AG04449 (cell line): ENCODE results near the gene BCAS3.
"Not testable (repeated sequence)": the region's sequence is repeated elsewhere in the genome, so short reads cannot be mapped to it uniquely, and the experiment has no call there.

ENCODE experiments used
- CTCF ChIA-PET: fragments of 350-600 bp; formaldehyde crosslinking; extraction: SDS; loops from one replicate; lab custom pipeline; 2021; ENCODE audit warnings: antibody characterized with exemption; lab: Yijun Ruan, JAX
- POLR2A ChIA-PET: fragments of 400-600, 350-600 bp; formaldehyde crosslinking; extraction: SDS; loops from one replicate; lab custom pipeline; 2020; ENCODE audit warnings: antibody characterized with exemption, inconsistent platforms; lab: Yijun Ruan, JAX
- DNase-seq: peaks from one replicate; pipeline ENCODE4 v3.0.0-alpha.2; 2010; ENCODE audit warnings: low read depth, low spot score
- H3K4me3 ChIP-seq: 2 replicates; pipeline ENCODE4 v1.5.1; 2011; ENCODE audit warnings: low read depth, mild to moderate bottlenecking, control low read depth, low read length
- TF ChIP-seq, protein P1 (sequence below): IDR thresholded peaks from one replicate; pipeline ENCODE4 v1.5.1; 2011; ENCODE audit warnings: mild to moderate bottlenecking, moderate library complexity, low read length, control low read depth, inconsistent platforms; ENCODE audit not compliant: insufficient read depth; ENCODE audit errors: missing control alignments

Gene BCAS3

DNA sequence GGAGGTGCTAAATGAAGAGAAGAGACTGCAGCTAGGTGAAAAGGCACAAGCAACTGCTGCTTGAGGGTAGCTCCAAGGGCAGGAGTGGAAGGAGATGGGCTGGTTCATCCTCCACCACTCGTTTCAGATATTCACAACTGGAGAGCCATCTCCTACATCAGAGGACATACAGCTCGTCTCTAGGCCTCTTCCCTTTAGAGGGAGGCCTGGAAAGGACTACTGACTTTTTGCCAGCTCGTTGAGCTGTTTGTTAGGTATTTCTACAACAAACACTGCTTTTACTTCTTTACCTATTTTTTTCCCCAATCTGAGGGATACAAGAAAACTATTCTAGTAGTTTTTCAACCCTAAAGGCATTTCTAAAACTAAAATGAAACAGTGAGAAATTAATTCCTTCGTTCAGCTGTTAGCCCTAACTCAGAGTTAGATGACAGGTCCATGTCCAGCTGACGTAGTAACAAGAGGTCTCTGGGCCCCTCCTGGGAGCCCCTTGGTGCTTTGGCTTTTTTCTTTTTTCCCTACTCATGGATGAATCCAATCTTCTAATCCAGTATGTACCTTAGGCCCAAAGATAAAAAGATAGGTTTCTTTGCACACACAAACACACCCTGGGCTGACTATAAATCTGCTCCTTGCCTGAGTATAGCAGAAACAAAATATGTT, 674.2 kb downstream of the BCAS3 start:
- ChIA-PET CTCF (interaction anchor here (0.8 to 1.8 kb wide), 5 partner anchors 13 to 632 kb away, joined by 3 to 6 read pairs (median 4); no protein-coding TSS in a partner anchor), POLR2A (no interaction called here)
- TF ChIP-seq, protein P1, sequence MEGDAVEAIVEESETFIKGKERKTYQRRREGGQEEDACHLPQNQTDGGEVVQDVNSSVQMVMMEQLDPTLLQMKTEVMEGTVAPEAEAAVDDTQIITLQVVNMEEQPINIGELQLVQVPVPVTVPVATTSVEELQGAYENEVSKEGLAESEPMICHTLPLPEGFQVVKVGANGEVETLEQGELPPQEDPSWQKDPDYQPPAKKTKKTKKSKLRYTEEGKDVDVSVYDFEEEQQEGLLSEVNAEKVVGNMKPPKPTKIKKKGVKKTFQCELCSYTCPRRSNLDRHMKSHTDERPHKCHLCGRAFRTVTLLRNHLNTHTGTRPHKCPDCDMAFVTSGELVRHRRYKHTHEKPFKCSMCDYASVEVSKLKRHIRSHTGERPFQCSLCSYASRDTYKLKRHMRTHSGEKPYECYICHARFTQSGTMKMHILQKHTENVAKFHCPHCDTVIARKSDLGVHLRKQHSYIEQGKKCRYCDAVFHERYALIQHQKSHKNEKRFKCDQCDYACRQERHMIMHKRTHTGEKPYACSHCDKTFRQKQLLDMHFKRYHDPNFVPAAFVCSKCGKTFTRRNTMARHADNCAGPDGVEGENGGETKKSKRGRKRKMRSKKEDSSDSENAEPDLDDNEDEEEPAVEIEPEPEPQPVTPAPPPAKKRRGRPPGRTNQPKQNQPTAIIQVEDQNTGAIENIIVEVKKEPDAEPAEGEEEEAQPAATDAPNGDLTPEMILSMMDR: no peak
- no peak for DNase-seq
- H3K4me3 ChIP-seq: no peak overlapping the region

DNA sequence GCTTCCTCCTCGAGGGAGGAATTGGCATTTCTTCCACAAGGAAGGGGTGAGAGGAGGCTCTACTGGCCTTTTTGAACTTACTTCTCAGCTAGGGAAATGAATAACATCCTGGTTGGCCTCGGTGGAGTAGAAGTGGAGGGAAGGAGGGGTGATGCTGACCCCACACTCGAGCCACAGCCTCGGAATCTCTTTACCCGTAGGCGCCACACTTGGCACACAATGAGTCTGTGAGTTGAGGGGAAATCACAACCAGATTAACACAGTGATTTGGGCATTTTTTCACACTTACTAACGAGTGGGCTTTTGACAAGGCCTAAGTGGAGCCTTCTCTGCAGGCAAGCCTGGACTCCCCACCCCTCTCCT, 674.7 kb downstream of the BCAS3 start:
- no peak for DNase-seq
- ChIA-PET POLR2A (no interaction called here), CTCF (interaction anchor here (1.7 to 1.8 kb wide), 2 partner anchors 38 to 632 kb away, joined by 4 to 6 read pairs; no protein-coding TSS in a partner anchor)
- TF ChIP-seq, protein P1: no peak
- H3K4me3 ChIP-seq: no peak overlapping the region

DNA sequence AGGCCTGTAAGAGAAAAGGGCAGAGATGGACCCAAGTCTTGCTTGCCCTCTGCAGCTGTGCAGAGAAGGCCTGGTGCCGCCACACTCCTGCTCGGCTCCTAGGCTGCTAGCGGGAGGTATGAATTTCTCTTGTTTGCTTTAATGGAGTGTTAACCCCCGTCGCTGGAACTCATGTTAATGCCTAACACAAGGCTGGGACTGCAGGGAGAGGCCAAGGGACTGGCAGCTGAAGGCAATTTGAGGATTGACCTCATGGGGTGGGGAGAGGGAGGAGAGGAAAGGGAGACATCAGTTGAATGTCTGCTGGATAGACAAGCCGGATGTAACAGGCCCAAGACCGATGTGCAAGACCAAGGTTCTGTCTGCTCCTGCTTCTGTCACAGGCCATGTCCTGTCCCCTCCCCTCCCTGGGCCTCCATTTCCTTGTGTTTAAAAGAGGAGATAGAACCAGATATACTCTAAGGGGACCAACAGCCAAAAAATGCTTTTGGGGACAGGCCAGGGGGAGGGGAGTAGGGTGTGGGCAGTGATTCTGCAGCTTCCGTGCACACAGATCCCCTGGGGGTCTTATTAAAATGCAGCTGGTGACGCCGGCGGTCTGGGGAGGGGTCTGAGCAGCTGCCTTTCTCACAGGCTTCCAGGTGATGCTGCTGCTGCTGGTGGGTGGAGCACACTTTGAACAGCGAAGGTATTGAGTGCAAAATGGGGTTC, 675.3 kb downstream of the BCAS3 start:
- POLR2A ChIA-PET: no interaction called here
- H3K4me3 ChIP-seq: no peak overlapping the region
- DNase-seq: no peak
- TF ChIP-seq, protein P1: no peak
- CTCF ChIA-PET: no interaction called here

DNA sequence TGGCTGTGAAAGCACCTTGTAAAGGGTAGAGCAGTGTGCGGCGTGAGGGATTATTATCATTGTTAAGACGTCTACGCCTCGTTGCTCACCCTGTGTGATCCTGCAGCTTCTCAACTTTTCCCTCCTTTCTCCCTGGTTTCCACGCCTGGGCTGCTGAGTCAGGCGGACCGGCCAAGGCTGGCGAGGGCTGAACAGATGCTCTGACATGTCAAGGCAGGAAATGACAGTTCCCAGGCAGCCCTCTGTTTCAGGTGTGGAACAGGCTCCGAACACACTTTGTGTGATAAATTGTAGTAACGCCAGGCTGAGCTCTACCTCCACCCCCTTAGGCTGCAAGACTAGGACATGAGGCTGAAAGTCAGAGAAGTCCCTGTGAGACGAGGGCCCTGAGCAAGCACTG, 676.0 kb downstream of the BCAS3 start:
- ChIA-PET POLR2A (no interaction called here), CTCF (no interaction called here)
- no peak for DNase-seq
- H3K4me3 ChIP-seq: no peak overlapping the region
- TF ChIP-seq, protein P1: no peak

DNA sequence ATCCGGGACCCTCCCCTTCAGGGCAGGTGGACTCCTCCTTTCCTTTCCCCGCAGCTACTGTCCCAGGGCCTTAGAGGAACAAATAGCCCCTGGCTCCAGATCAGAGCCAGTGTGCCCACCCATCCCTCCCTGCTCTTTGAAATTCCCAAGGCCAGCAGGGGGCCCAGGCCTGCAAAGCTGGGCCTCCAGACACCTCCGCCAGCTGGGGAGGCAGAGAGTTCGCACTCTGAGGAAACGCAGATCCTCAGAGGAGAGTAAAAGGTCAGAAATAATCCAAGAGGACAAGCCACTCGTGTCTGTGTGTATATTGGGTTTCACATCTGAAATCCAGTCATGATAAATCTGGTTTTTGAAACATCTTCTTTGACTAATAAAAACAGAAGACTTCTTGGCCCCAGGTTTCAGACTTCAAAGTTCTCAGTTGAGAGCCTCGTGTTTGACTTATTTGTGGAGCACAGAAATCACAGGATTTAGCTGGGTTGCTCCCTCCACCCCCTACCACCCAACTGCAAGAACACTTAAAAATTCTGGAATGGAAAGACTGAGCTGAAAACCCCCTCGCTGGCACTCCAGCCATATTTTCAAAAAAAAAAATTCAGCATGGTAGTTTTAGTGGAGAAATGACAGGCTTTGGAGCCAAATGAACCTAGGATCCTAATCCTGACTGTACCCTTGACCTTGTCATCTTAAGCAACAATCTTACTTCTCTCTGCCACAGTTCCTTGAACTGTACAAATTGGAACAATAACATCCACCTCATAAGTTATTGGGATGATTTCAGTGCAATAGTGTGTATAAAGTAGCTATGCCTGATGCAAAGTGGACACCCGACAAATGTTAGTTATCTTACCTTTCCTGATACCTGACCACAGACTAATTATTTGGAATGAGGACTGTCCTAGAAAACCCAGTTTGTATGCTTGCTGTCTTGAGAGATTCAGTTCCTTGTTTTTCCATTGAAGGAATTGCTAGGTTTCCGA, 677.5 kb downstream of the BCAS3 start:
- CTCF ChIA-PET: interaction anchor here (1.4 kb wide), 1 partner anchor 35 kb away, joined by 4 read pairs; no protein-coding TSS in a partner anchor
- TF ChIP-seq, protein P1: no peak
- POLR2A ChIA-PET: no interaction called here

DNA sequence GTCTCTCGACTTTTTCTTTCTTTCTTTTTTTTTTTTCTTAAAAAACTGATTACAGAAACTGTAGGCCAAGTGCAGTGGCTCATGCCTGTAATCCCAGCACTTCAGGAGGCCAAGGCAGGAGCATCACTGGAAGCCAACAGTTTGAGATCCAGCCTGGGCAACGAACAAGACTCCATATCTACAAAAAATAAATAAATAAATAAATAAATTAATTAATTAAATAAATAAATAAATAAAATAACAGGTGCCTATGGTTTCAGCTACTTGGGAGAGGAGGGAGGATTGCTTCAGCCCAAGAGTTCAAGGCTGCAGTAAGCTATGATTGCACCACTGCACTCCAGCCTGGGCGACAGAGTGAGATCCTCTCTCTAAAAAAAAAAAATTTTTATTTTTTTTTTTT, 679.4 kb downstream of the BCAS3 start:
- POLR2A ChIA-PET, DNase-seq, H3K4me3 ChIP-seq: not testable (repeated sequence)
- CTCF ChIA-PET: interaction anchor here (1.1 to 1.7 kb wide), 2 partner anchors 33 to 359 kb away, joined by 5 read pairs; no protein-coding TSS in a partner anchor

More for the DNA sequence above, 677.5 kb downstream of the BCAS3 start:
- no peak for DNase-seq
- H3K4me3 ChIP-seq: no peak overlapping the region

DNA sequence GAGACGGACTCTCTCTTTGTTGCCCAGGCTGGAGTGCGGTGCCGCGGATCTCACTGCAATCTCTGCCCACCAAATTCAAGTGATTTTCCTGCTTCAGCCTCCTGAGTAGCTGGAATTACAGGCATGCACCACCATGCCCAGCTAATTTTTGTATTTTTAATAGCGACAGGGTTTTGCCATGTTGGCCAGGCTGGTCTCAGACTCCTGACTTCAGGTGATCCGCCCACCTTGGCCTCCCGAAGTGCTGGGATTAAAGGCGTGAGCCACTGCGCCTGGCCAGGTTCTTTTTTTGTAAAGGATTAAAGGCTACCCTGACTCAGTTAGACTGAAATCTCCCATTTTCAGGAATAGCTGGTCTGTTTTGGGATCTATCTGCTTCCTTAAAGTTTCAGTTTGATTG, 681.9 kb downstream of the BCAS3 start:
- H3K4me3 ChIP-seq, DNase-seq, POLR2A ChIA-PET: not testable (repeated sequence)
- CTCF ChIA-PET: interaction anchor here (0.9 to 1.7 kb wide), 4 partner anchors 10 to 351 kb away, joined by 3 read pairs; no protein-coding TSS in a partner anchor
